DMS114 treated with DMSO at 0.1 percent for 48 hours (cell line): ENCODE data around the gene HSD17B13.
A peak's percentile ranks its signal among the peaks of the same experiment; 100 is the strongest.
"Not testable (repeated sequence)": the region's sequence is repeated elsewhere in the genome, so short reads cannot be mapped to it uniquely, and the experiment has no call there.

Experiments
- DNase-seq: peaks from one replicate; lab custom pipeline; 2025; ENCODE audit not compliant: unreplicated experiment; lab: John Stamatoyannopoulos, UW

Gene HSD17B13

GRCh38 chr4:87316961-87317360, 5.7 kb downstream of the HSD17B13 start:
- DNase-seq, result no peak

- not testable (repeated sequence) for DNase-seq
These were observed 7.7 kb downstream of the HSD17B13 start for GRCh38 chr4:87315000-87315399.

GRCh38 chr4:87313756-87314155, 8.9 kb downstream of the HSD17B13 start:
- no peak for DNase-seq

- no peak for DNase-seq
These were observed 11.0 kb downstream of the HSD17B13 start for GRCh38 chr4:87311684-87312083.

DNA sequence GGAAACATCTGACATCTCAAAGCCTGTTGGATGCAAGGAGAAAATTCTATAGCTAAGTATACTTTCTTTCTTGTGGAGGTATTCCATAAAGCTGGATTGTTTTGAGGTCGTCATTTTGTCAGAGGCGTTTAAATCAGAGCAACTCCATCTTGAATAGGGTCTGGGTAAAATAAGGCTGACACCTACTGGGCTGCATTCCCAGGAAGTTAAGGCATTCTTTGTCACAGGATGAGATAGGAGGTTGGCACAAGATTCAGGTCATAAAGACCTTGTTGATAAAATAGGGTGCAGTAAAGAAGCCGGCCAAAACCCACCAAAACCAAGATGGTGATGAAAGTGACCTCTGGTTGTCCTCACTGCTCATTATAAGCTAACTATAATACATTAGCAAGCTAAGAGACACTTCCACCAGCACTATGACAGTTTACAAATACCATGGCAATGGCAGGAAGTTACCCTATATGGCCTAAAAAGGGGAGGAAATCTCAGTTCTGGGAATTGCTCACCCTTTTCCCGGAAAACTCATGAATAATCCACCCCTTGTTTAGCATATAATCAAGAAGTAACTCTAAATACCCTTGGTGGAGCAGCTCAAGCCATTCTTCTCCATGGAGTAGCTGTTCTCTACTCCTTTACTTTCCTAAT, 11.9 kb downstream of the HSD17B13 start:
- no peak for DNase-seq

- DNase-seq, result no peak
These were observed 13.1 kb downstream of the HSD17B13 start for GRCh38 chr4:87309625-87310024.

- no peak for DNase-seq
These were observed 16.6 kb downstream of the HSD17B13 start for GRCh38 chr4:87306056-87306455.

- DNase-seq, result no peak
These were observed 17.1 kb downstream of the HSD17B13 start for GRCh38 chr4:87305562-87305961.

- no peak for DNase-seq
These were observed 17.8 kb downstream of the HSD17B13 start for GRCh38 chr4:87304745-87305432.

DNA sequence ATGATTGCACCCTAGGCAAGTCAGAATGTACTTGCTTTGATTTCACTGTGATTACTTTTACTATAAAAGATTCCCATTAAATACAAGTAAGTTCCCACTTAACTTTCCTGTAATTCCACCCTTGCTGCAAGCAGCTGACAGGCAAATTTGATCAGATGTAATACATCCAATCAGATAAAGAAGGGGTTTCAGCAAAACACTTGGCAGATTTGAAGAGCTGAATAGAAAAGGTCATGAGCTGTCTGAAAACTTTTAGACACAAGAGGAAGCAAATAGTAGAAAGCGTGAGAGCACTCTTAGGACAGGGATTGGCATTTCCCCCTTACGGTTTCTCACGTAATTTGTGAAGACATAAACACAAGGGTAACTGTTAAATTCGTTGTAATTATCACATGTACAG, 22.8 kb downstream of the HSD17B13 start:
- no peak for DNase-seq

DNA sequence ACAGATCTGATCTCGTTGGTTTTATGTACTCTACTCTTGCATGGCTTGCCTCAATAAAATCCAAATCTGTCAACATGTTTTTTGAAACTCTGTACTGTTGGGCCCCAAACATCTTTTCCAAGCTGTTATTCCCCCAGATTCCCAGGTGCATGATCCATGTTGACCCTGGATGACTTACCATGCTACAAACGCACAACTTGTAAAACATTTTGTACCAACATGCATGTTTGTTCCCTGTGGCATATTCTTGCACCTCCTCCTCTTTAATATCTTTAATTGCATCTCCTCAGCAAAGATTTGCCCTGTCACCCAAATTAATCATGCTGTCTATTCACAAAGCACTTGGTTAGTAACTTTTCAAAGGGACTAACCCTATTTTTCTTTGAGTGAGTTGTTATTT, 24.3 kb downstream of the HSD17B13 start:
- DNase-seq, result no peak

DNA sequence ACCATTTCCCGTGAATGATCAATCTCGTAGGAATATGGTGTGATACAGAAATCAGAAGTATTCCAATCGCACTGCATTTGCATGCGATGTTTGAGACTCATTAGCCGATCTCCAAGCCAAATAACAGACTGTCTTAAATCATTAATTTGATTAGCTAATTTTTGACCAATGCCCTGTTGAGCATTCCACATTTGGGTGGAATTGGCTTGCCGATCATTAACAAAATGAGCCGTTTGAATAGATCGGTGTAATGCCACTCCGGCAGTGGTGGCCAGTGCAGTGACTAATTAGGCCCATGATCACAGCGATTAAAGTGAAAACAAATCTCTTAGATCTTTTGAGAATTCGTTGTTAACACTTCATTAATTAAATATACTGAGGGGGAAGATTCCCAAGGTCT, 27.8 kb downstream of the HSD17B13 start:
- not testable (repeated sequence) for DNase-seq

- not testable (repeated sequence) for DNase-seq
These were observed 28.8 kb downstream of the HSD17B13 start for GRCh38 chr4:87293889-87294288.

DNA sequence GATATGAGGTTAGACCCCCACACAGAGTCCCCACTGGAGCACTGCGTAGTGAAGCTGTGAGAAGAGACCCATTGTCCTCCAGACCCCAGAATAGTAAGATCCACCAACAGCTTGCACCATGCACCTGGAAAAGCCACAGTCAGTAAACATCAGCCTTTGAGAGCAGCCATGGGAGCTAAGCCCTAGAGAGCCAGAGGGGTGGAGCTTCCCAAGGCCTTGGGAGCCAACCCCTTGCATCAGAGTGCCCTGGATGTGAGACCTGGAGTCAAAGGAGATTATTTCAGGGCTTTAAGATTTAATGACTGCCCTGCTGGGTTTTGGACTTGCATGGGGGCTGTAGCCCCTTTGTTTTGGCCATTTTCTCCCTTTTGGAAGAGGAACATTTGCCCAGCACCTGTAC, 35.7 kb downstream of the HSD17B13 start:
- no peak for DNase-seq

GRCh38 chr4:87284268-87284667, 38.4 kb downstream of the HSD17B13 start:
- not testable (repeated sequence) for DNase-seq

DNA sequence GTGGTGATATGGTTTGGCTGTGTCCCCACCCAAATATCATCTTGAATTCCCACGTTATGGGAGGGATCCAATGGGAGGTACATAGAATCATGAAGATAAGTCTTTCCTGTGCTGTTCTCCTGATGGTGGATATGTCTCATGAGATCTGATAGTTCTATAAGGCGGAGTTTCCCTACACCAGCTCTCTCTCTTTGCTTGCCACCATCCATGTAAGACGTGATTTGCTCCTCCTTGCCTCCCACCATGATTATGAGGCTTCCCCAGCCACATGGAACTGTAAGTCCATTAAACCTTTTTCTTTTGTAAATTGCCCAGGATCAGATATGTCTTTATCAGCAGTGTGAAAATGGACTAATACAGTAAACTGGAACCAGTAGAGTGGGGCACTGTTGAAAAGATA, 39.5 kb downstream of the HSD17B13 start:
- DNase-seq, result no peak

- DNase-seq, result no peak
These were observed 41.1 kb downstream of the HSD17B13 start for GRCh38 chr4:87281603-87282002.

GRCh38 chr4:87278335-87278794, 44.3 kb downstream of the HSD17B13 start:
- no peak for DNase-seq

DNA sequence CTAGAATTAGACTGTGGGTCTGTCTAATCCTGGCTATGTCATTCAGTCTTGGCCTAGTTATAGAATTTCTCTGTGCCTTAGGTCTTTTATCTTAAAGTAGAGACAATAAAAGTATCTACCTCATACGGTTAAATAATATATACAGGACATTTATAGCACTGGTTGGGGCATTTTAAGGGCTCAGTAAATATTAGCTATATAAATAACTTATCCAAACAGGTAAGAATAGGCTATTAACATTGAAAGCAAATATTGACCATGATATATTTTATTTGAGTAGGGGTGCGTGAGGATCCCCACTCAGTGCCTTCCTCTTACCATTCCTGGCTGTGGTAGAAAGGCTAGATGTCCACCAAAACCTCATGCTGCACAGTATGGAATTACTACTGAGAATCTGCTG, 47.4 kb downstream of the HSD17B13 start:
- no peak for DNase-seq

- DNase-seq, result no peak
These were observed 47.9 kb downstream of the HSD17B13 start for GRCh38 chr4:87274803-87275202.

GRCh38 chr4:87274327-87274726, 48.4 kb downstream of the HSD17B13 start:
- no peak for DNase-seq

DNA sequence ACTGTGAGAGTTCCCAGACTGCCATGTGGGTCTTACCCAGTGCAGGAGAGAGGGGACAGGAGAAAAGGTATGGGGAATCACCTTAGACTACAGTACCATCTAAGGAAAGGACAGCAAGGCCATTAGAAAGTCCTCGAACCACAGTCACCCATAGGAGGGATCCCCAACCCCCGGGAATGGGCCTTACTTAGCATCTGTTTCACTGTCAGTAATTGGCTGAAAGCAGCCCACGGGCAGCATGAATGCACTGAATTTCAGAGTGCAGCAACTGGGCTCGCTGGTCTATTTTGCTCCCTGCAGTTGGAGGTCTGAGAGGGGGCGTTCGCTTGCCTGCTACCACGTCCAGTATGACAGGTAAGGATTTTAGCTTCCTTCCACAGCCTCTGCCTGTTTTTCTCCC, 51.9 kb downstream of the HSD17B13 start:
- DNase-seq, result no peak

DNA sequence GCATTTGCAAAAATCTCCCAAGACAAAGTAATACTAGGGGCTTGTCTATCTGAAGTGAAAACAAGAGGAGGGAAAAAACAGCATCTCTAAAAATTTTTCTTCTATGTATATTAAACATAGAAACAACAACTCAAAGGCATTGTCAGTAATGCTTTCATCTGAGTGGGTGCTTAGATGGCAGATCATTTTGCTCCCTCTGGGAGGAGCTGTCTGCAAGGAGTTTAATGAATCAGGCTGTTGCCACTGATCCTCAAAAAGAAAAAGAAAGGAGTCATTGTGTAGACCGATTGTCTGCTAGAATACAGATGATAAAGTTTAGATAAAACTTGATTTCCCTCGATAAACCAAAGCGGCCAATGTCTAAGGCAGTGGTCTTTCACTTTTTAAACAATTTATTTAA, 52.5 kb downstream of the HSD17B13 start:
- DNase-seq, result peak; percentile 1
